IMR-90 (cell line): Measurements from ENCODE around the gene SYTL1. TPM values are rescaled to one million over a fixed set of nuclear protein-coding genes. Genes with fewer than 3 reads are reported as not detected.
A peak's percentile ranks its signal among the peaks of the same experiment; 100 is the strongest.

ENCODE experiments used
- ATAC-seq: fragments of 200-7000 bp; cut with Tn5 transposase; 2 replicates; pipeline ENCODE4 v1.9.1; 2020; ENCODE audit warnings: low read depth, mild to moderate bottlenecking, moderate library complexity
- BruUV-seq: library from RNA; stranded (reverse); fragments of 400-500 nt; replicated peaks from 2 replicates; lab custom pipeline; 2021; lab: Mats Ljungman, UMichigan
- CTCF ChIA-PET: fragments of 300-600 bp; formaldehyde crosslinking; extraction: SDS; loops from one replicate; lab custom pipeline; 2021; ENCODE audit warnings: antibody characterized with exemption; lab: Yijun Ruan, JAX
- POLR2A ChIA-PET: fragments of 300-600 bp; sonication (Branson Sonifier 250); formaldehyde crosslinking; loops from one replicate; lab custom pipeline; 2022; ENCODE audit warnings: antibody characterized with exemption; ENCODE audit not compliant: unreplicated experiment; lab: Charles Lee
- DNase-seq: peaks from one replicate; pipeline ENCODE4 v3.0.0; 2013
- H2AFZ ChIP-seq: replicated peaks from 2 replicates; pipeline ENCODE3; 2013; ENCODE audit warnings: low read length, mild to moderate bottlenecking; ENCODE audit not compliant: poor library complexity
- H2AK5ac ChIP-seq: 2 replicates; pipeline ENCODE4 v1.6.1; 2013; ENCODE audit warnings: low read depth, low read length, inconsistent platforms
- H2AK9ac ChIP-seq: replicated peaks from 2 replicates; pipeline ENCODE3; 2013; ENCODE audit warnings: mild to moderate bottlenecking, low read depth, low read length, moderate library complexity; ENCODE audit not compliant: poor library complexity
- H2BK120ac ChIP-seq: 2 replicates; pipeline ENCODE4 v1.6.1; 2013; ENCODE audit warnings: low read depth, low read length, inconsistent platforms
- H2BK15ac ChIP-seq: 3 replicates; pipeline ENCODE4 v1.6.1; 2013; ENCODE audit warnings: low read depth, low read length, inconsistent platforms
- H2BK20ac ChIP-seq: 2 replicates; pipeline ENCODE4 v1.6.1; 2013; ENCODE audit warnings: low read depth, mild to moderate bottlenecking, inconsistent platforms, low read length, moderate library complexity
- H2BK5ac ChIP-seq: 2 replicates; pipeline ENCODE4 v1.6.1; 2013; ENCODE audit warnings: mild to moderate bottlenecking, low read depth, low read length, inconsistent platforms; ENCODE audit not compliant: poor library complexity, severe bottlenecking
- H3K14ac ChIP-seq: replicated peaks from 2 replicates; pipeline ENCODE4 v1.6.1; 2013; ENCODE audit warnings: low read depth, low read length, inconsistent platforms
- H3K18ac ChIP-seq: 2 replicates; pipeline ENCODE4 v1.6.1; 2013; ENCODE audit warnings: low read depth, low read length, control low read depth
- H3K23ac ChIP-seq: 2 replicates; pipeline ENCODE4 v1.6.1; 2013; ENCODE audit warnings: low read depth, low read length, inconsistent platforms
- H3K27ac ChIP-seq: 2 replicates; pipeline ENCODE4 v1.5.1; 2013; ENCODE audit warnings: mild to moderate bottlenecking, control low read depth, low read length; ENCODE audit not compliant: insufficient read depth
- H3K27me3 ChIP-seq: 2 replicates; pipeline ENCODE4 v1.6.1; 2013; ENCODE audit warnings: low read length; ENCODE audit not compliant: control insufficient read depth, insufficient read depth
- H3K36me3 ChIP-seq: 2 replicates; pipeline ENCODE4 v1.6.1; 2013; ENCODE audit warnings: low read length, mixed read lengths; ENCODE audit not compliant: control insufficient read depth, insufficient read depth
- H3K4ac ChIP-seq: 2 replicates; pipeline ENCODE4 v1.6.1; 2013; ENCODE audit warnings: low read depth, low read length, inconsistent platforms
- H3K4me1 ChIP-seq: 2 replicates; pipeline ENCODE4 v1.6.1; 2013; ENCODE audit warnings: low read length, mixed read lengths; ENCODE audit not compliant: control insufficient read depth, insufficient read depth
- H3K4me2 ChIP-seq: 2 replicates; pipeline ENCODE4 v1.6.1; 2013; ENCODE audit warnings: low read depth, mild to moderate bottlenecking, control low read depth, low read length, moderate library complexity
- H3K4me3 ChIP-seq: 2 replicates; pipeline ENCODE4 v1.5.1; 2013; ENCODE audit warnings: low read depth, mild to moderate bottlenecking, control low read depth, low read length, moderate library complexity; ENCODE audit not compliant: insufficient read depth
- H3K56ac ChIP-seq: 2 replicates; pipeline ENCODE4 v1.6.1; 2013; ENCODE audit warnings: low read length, inconsistent platforms; ENCODE audit not compliant: insufficient read depth; ENCODE audit errors: extremely low read depth
- H3K79me1 ChIP-seq, 2 experiments: 2 replicates each; pipeline ENCODE4 v1.6.1; 2013; ENCODE audit warnings: low read length in 2 of 2, inconsistent platforms in 1 of 2, low read depth in 1 of 2
- H3K9ac ChIP-seq: 2 replicates; pipeline ENCODE4 v1.6.1; 2013; ENCODE audit warnings: low read depth, low read length, control low read depth
- H3K9me1 ChIP-seq: 2 replicates; pipeline ENCODE4 v1.6.1; 2013; ENCODE audit warnings: low read length, inconsistent platforms; ENCODE audit not compliant: insufficient read depth
- H3K9me3 ChIP-seq: 2 replicates; pipeline ENCODE4 v1.6.1; 2013; ENCODE audit warnings: low read length; ENCODE audit not compliant: control insufficient read depth, insufficient read depth
- H4K20me1 ChIP-seq: 2 replicates; pipeline ENCODE4 v1.6.1; 2013; ENCODE audit warnings: low read length, inconsistent platforms; ENCODE audit not compliant: insufficient read depth
- H4K5ac ChIP-seq: 2 replicates; pipeline ENCODE4 v1.6.1; 2013; ENCODE audit warnings: mild to moderate bottlenecking, low read depth, low read length, control low read depth
- H4K8ac ChIP-seq, 2 experiments: 2 replicates each; pipeline ENCODE4 v1.6.1; 2013; ENCODE audit warnings: low read depth in 2 of 2, low read length in 2 of 2, control low read depth in 1 of 2, inconsistent platforms in 1 of 2
- H4K91ac ChIP-seq: 2 replicates; pipeline ENCODE4 v1.6.1; 2013; ENCODE audit warnings: low read depth, low read length, inconsistent platforms; ENCODE audit not compliant: insufficient read depth
- CEBPB ChIP-seq: IDR thresholded peaks from 2 replicates; pipeline ENCODE4 v1.6.1; 2012; ENCODE audit warnings: low read depth, low read length, improper control_type of control experiment
- CHD1 ChIP-seq: IDR thresholded peaks from 2 replicates; pipeline ENCODE4 v1.6.1; 2012; ENCODE audit warnings: low read depth, low read length, improper control_type of control experiment
- ELK1 ChIP-seq: fragments of 150-350 bp; IDR thresholded peaks from 2 replicates; pipeline ENCODE4 v1.6.1; 2016; ENCODE audit warnings: low read depth, mild to moderate bottlenecking, low read length, moderate library complexity, borderline replicate concordance
- FOS ChIP-seq: fragments of 150-350 bp; IDR thresholded peaks from 2 replicates; pipeline ENCODE4 v1.6.1; 2016; ENCODE audit warnings: low read depth, low read length
- MAZ ChIP-seq: IDR thresholded peaks from 2 replicates; pipeline ENCODE4 v1.6.1; 2012; ENCODE audit warnings: low read depth, mild to moderate bottlenecking, low read length, improper control_type of control experiment, moderate library complexity, borderline replicate concordance
- MXI1 ChIP-seq: IDR thresholded peaks from 2 replicates; pipeline ENCODE4 v1.6.1; 2012; ENCODE audit warnings: low read depth, mild to moderate bottlenecking, low read length, moderate library complexity, borderline replicate concordance
- RFX5 ChIP-seq: IDR thresholded peaks from 2 replicates; pipeline ENCODE4 v1.8.0; 2012; ENCODE audit warnings: low read depth, mild to moderate bottlenecking, low read length, moderate library complexity
- SMC3 ChIP-seq: fragments of 150-350 bp; IDR thresholded peaks from 2 replicates; pipeline ENCODE4 v1.6.1; 2016; ENCODE audit warnings: low read depth, mild to moderate bottlenecking, antibody characterized with exemption, low read length, moderate library complexity
- USF2 ChIP-seq: fragments of 150-350 bp; IDR thresholded peaks from 2 replicates; pipeline ENCODE4 v1.6.1; 2017; ENCODE audit warnings: mild to moderate bottlenecking, antibody characterized with exemption, low read length, low read depth
- WGBS, 2 experiments: methylation state at CpG; one replicate each; pipeline versions ENCODE4 v1.1.5 to v1.1.7; 2013; ENCODE audit warnings: missing lambda C conversion rate in 2 of 2; ENCODE audit not compliant: insufficient read length in 1 of 2; ENCODE audit errors: extremely low coverage in 2 of 2; 5-methylcytosine and 5-hydroxymethylcytosine counted together
- dilution Hi-C: fragments of 300-500 bp; cut with HindIII; formaldehyde crosslinking; loops from one replicate; pipeline ENCODE4 v1.14.3; 2018; ENCODE audit warnings: low sequenced_read_pairs; ENCODE audit not compliant: unreplicated experiment
- in situ Hi-C: fragments of 300-500 bp; cut with MboI; formaldehyde crosslinking; loops from 3 replicates; pipeline ENCODE4 v1.14.3; 2019; ENCODE audit warnings: low sequenced_read_pairs, inconsistent platforms, mixed read lengths
- intact Hi-C: fragments of 100-400 bp; cut with micrococcal nuclease; formaldehyde crosslinking; loops from 2 replicates; pipeline ENCODE4 v1.10.0; 2022
- polyA plus RNA-seq, 3 experiments: library from polyadenylated mRNA; depleted of rRNA; stranded (reverse); fragments of >200 nt; gene quantifications; 2 replicates each; pipeline ENCODE4 v1.2.3, GENCODE V29; 2012; ENCODE audit warnings: low replicate concordance in 1 of 3
- total RNA-seq: library from RNA; depleted of rRNA; stranded (reverse); fragments of >200 nt; gene quantifications from 2 replicates; pipeline ENCODE4 v1.2.3, GENCODE V29; 2012

The SYTL1 gene
- total and polyA plus RNA-seq, 2 of the 4 experiments (the other 2 are of a cell fraction): 0.18 to 1.0 TPM

DNA sequence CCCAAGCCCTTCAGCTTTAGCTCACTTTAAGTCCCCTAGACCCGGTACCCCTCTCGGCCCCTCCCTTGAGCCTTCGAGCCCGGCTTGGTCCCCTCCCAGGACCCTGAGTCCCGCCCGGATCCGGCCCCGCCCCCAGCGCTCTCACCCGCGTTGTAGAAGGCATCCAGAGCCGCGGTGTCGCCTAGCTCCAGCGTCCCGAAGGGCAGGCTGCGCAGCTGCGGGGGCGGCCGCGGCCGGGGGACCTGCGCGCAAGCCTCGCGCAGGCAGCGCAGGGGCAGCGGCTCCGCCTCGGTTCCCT, 24.2 kb downstream of the SYTL1 start:
- no peak overlapping the region for H3K23ac ChIP-seq
- peaks cover 18% of the 10 kb centered on the region for H3K9me1 ChIP-seq
- H2AK9ac ChIP-seq: peak overlapping the region; percentile 91
- no peaks in the 10 kb centered on the region for H3K9me3 ChIP-seq
- peak; percentile 69 for ATAC-seq
- H3K27ac ChIP-seq: peak overlapping the region; percentile 90
- H2AK5ac ChIP-seq: no peak overlapping the region
- peak overlapping the region; percentile 58; the same call in 1 of the 2 replicates for H4K91ac ChIP-seq
- H4K8ac ChIP-seq: peak overlapping the region; percentile 24 to 66; a peak in 2 of 4 replicates
- peak overlapping the region; percentile 38; the same call in 1 of the 2 replicates for H3K18ac ChIP-seq
- WGBS, 2 experiments: 0% methylated on average over 27 of the region's 30 CpGs; no CpG with 5 or more reads in 1 of the 2 experiments
- no peak overlapping the region for H2BK20ac ChIP-seq
- dilution Hi-C loops: no loop called here
- H2AFZ ChIP-seq: peak overlapping the region; percentile 99
- H3K4me1 ChIP-seq: peaks cover 11% of the 10 kb centered on the region
- H2BK120ac ChIP-seq: peak overlapping the region; percentile 54; the same call in 1 of the 2 replicates
- H3K27me3 ChIP-seq: no peaks in the 10 kb centered on the region
- H3K4me2 ChIP-seq: peak overlapping the region; percentile 81
- 0 out of 2 replicates have a peak overlapping the region, but pooled peaks have one; percentile 31 for H4K5ac ChIP-seq
- intact Hi-C loops: loop anchor here (2.0 kb wide), 1 partner anchor 65 kb away; no protein-coding TSS in a partner anchor
- in situ Hi-C loops: no loop called here
- H2BK15ac ChIP-seq: no peak overlapping the region
- H3K4me3 ChIP-seq: peak overlapping the region; percentile 77
- peak; percentile 49 for DNase-seq
- H3K79me1 ChIP-seq: peaks cover 6 to 24% of the 10 kb centered on the region in 2 experiments; a peak in 3 of 4 replicates
- ChIA-PET POLR2A (interaction anchor here (0.6 to 1.0 kb wide), 3 partner anchors 25 to 44 kb away, joined by 3 to 4 read pairs (median 3); partner anchors contain the start of gene TMEM222), CTCF (interaction anchor here (0.6 to 2.3 kb wide), 9 partner anchors 11 to 70 kb away, joined by 3 to 9 read pairs (median 5); no protein-coding TSS in a partner anchor)
- peaks cover 2% of the 10 kb centered on the region; the same call in 1 of the 2 replicates for H4K20me1 ChIP-seq
- H3K9ac ChIP-seq: peak overlapping the region; percentile 88
- H3K56ac ChIP-seq: peak overlapping the region; percentile 70; the same call in 1 of the 2 replicates
- H3K36me3 ChIP-seq: peaks cover 24% of the 10 kb centered on the region
- no TSS peak for BruUV-seq
- H2BK5ac ChIP-seq: peak overlapping the region; percentile 84
- TF ChIP-seq SMC3 (no peak), RFX5 (peak; percentile 51; the same call in 1 of the 2 replicates), CHD1 (0 out of 2 replicates have a peak, but pooled peaks have one; percentile 40), MXI1 (no peak), MAZ (no peak), FOS (no peak), CEBPB (no peak), ELK1 (no peak), USF2 (no peak)
- peak overlapping the region; percentile 86 for H3K14ac ChIP-seq
- peak overlapping the region; percentile 91 for H3K4ac ChIP-seq
